ENCODE measurements around the gene GLT6D1.

Gene GLT6D1

DNA sequence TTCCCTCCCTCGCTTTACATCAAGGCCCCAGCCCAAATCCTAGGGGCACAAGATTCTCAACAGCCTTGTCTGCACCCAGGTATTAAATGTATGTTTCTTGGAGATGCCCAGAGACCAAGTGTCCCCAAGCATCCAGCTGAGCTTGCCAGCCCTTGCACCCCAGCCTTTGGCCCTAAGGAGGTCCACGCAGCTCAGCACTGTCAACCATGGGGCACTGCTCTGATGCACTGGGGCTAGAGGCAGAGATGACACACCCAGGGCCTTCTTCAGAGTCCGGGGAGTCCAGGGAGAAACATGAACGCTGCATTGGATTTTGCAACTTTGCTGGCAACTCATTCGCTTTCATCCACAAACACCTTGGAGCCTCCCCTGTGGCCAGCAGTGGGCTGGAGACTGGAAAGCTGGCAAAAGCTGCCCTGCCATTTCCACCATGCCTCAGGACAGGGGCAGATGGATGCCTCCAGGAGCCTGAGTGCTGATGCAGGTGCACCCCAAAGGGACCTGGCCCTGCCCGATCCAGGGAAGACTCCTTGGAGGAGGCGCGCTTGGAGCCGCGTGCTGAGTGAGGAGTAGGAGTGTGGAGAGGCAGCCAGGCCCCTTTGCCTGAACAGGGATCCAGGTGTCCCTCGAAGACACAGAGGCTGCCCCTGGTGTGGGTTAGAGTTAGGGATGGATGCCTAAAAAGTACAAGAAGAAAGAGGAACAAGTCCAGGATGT, 58.5 kb downstream of the GLT6D1 start:
- H3K4me3 Mint-ChIP-seq, result no peak overlapping the region
- H3K9me3 Mint-ChIP-seq (ENCODE audit: low read depth), result no peaks in the 10 kb centered on the region
- H3K4me1 Mint-ChIP-seq (ENCODE audit: low read depth), result no peaks in the 10 kb centered on the region
- H3K27ac Mint-ChIP-seq, result no peak overlapping the region
- H3K36me3 Mint-ChIP-seq, result no peaks in the 10 kb centered on the region
- peaks cover 3% of the 10 kb centered on the region for H3K27me3 Mint-ChIP-seq

DNA sequence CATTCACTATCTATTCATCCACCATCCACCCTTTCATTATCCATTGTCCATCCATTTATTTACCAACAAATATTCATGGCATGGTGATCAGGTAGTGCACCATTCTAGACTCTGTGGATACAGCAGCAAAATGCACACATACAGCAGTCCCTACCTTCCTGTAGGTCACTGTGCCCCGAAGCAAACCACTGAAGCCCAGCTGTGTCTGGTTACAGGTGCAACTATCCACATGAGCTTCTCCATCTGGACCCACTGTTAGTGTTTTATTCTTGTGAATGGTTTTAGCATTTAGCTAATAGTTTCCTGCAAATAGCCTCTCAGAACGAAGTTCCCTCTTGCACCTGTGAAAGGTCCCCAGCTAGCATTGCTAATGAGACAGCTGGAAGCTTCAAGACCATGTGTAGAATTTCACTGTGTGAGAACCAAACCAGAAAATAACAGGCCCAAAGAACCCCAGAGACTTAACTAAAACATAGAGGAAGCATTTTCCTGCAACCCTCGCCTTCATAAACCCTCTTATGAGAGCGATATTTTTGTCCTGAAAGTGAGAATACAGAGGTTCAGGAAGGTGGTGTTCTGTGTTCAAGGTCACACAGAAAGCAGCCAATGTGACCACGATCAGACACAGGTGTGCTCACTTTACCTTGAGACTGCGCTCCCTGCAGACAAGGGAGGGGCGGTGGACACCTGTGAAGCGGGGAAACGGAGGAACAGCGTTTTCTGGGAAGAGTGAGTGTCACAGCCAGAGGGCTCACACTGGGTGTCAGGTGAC, 59.3 kb downstream of the GLT6D1 start:
- Mint-ChIP-seq H3K36me3 (no peaks in the 10 kb centered on the region), H3K27ac (no peak overlapping the region), H3K4me1 (ENCODE audit: low read depth) (no peaks in the 10 kb centered on the region), H3K27me3 (peaks cover 3% of the 10 kb centered on the region), H3K9me3 (ENCODE audit: low read depth) (no peaks in the 10 kb centered on the region), H3K4me3 (no peak overlapping the region)

DNA sequence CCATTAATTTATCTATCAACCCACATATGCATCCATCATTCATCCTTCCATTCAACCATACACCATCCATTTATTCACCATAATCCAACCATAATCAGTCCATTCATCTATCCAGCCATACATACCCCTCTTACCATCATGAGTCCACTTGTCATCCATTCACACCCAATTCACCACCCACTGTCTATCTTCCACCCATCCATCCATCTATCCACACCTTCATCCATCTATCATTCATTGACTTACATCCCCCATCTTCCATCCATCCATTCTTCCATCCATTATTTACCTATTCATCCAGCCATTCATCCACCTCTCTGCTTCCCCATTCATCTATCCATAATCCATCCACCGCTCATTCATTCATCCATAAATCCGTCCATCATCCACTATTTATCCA, 60.0 kb downstream of the GLT6D1 start:
- no peaks in the 10 kb centered on the region for H3K36me3 Mint-ChIP-seq
- no peak overlapping the region for H3K27ac Mint-ChIP-seq
- no peaks in the 10 kb centered on the region for H3K4me1 Mint-ChIP-seq (ENCODE audit: low read depth)
- no peak overlapping the region for H3K4me3 Mint-ChIP-seq
- H3K27me3 Mint-ChIP-seq, result peaks cover 3% of the 10 kb centered on the region
- H3K9me3 Mint-ChIP-seq (ENCODE audit: low read depth), result no peaks in the 10 kb centered on the region

DNA sequence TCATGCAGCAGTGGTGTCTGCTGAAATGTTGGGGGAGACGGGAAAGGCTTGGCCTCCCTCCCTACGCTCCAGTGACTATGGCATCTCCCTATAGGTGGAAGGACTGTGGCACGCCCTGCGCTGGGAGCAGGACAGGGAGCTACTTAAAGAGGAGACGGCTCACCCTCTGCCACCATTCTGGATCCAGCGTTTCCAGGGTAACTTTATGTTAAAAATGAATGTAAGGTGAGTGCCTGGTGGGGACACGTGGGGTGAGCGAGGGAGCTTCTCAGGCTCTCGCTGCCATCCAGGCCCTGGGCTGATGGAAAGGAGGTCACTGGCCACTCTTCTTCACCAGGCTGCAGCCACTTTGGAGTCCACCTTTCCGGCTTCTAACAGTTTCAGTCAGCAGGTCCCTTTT, 62.1 kb downstream of the GLT6D1 start:
- H3K9me3 Mint-ChIP-seq (ENCODE audit: low read depth), result no peaks in the 10 kb centered on the region
- no peak overlapping the region for H3K27ac Mint-ChIP-seq
- H3K27me3 Mint-ChIP-seq, result peaks cover 3% of the 10 kb centered on the region
- H3K4me3 Mint-ChIP-seq, result no peak overlapping the region
- no peaks in the 10 kb centered on the region for H3K4me1 Mint-ChIP-seq (ENCODE audit: low read depth)
- H3K36me3 Mint-ChIP-seq, result no peaks in the 10 kb centered on the region

DNA sequence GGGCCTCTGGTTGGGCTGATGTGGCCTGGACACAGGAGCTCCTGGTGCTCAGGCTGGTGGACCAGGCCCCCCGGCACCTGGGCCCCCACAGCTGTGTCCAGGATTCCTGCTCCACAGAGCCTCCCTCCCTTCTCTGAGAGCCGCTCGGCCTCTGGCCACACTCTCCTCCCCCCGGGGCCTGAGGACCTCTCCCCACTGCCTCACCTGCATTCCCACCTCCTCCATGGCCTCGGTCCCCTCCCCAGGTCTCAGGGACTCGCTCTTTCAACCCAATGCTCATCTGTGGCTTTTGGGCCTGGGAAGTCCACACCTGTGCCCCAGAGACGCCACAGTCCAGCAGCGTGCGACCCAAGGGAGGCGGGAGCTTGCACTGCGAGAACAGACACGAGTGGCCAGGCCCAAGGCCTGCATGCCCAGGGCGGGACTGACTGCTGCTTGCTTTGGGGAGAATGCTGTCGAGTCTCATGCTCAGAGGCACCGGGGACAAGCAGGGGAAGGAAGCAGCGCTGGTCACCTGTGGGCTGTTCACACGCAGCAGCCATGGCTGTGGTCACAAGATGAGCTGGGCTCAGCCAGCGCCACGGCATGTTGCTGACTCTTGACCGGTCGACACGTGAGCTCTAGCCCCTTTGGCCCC, 63.2 kb downstream of the GLT6D1 start:
- Mint-ChIP-seq H3K4me1 (ENCODE audit: low read depth) (no peaks in the 10 kb centered on the region), H3K27ac (no peak overlapping the region), H3K4me3 (no peak overlapping the region), H3K36me3 (no peaks in the 10 kb centered on the region), H3K27me3 (no peaks in the 10 kb centered on the region), H3K9me3 (ENCODE audit: low read depth) (no peaks in the 10 kb centered on the region)

DNA sequence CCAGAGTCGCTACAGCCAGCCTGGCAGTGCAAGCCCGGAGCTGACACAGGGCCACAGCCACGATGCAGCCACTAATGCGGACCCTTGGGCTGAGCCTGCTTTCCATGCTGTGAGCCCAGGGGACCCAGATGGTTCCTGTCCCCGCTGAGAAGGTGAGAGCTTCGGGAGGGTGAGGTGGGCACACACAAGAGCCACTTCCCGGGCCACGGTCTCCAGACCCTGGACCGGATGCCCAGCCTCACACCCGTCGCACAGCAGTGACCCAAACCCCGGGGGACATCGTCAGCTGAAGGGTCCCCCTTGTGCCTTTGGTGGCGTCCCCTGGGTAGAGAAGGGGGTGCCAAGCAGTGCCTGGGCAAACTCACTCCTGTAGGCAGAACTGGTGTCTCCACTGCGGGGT, 64.4 kb downstream of the GLT6D1 start:
- H3K27ac Mint-ChIP-seq, result no peak overlapping the region
- no peak overlapping the region for H3K4me3 Mint-ChIP-seq
- H3K27me3 Mint-ChIP-seq, result no peaks in the 10 kb centered on the region
- no peaks in the 10 kb centered on the region for H3K4me1 Mint-ChIP-seq (ENCODE audit: low read depth)
- H3K36me3 Mint-ChIP-seq, result no peaks in the 10 kb centered on the region
- no peaks in the 10 kb centered on the region for H3K9me3 Mint-ChIP-seq (ENCODE audit: low read depth)

DNA sequence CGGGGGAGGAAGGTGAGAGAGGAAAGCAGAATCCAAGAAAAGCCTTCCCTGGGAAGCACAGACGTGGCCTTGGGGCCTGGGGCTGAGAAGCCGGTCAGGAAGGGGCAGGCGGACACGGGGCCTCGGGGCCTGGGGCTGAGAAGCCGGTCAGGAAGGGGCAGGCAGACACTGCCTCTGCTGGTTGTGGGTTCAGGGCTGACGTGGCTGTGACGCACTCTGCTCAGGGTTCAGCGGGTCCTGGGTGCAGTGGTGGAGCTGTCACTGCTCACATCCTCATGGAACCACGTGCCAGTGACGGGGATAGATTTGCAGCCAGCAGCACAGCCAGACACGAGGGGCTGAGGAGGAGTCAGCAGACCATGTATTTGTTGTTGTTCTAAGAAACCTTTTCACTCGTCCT, 65.0 kb downstream of the GLT6D1 start:
- Mint-ChIP-seq H3K27me3 (no peaks in the 10 kb centered on the region), H3K36me3 (no peaks in the 10 kb centered on the region), H3K4me1 (ENCODE audit: low read depth) (no peaks in the 10 kb centered on the region), H3K27ac (no peak overlapping the region), H3K9me3 (ENCODE audit: low read depth) (no peaks in the 10 kb centered on the region), H3K4me3 (no peak overlapping the region)

Data from activated naive CD8-positive, alpha-beta T cell (primary cell).